NCI-H69 (cell line): ENCODE results near the gene PBX1.

Experiments
- DNase-seq: peaks from one replicate; lab custom pipeline; 2025; lab: John Stamatoyannopoulos, UW

The PBX1 gene

DNA sequence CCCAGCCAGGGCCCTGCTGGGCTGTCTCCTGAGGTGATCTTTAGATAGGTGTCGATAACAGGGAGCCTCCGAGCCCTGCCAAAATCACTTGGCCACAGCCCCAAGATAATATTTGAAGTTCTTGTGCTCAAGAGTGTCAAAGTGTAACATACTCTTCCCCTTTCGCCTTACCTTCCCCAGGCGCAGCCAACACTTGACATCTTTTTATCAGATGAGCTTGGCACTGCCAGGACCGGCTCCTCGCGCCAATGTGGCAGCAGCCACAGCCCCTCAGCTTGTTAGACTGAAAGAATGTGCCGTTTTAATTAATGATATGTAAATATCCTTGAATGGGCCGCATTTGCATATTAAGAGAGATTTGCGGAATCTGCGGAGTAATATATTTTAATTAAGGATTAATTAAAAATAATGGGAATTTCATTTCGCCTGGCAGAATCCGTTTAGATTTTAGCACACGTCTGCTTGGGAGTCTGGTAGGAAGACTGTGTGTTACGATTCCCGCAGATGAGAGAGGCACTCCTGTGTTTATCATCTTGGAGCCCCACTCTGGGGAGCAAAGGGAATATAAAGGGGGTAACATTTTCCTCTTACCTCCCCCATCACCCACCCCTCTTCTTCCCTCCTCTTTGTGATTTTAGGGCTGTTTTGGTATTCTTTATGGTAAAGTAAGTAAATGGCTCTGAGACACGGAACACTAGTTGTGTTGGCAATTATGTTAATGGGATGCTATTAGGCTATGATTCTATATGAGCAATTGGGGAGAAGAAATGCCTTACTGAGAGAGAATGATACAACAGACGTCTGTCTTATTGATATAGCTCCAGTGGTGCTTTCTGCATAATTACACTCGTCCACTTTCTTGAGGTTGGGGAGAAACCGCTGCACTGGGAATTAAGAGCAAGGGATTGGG lies 109.8 kb downstream of the PBX1 start:
- DNase-seq = no peak

DNA sequence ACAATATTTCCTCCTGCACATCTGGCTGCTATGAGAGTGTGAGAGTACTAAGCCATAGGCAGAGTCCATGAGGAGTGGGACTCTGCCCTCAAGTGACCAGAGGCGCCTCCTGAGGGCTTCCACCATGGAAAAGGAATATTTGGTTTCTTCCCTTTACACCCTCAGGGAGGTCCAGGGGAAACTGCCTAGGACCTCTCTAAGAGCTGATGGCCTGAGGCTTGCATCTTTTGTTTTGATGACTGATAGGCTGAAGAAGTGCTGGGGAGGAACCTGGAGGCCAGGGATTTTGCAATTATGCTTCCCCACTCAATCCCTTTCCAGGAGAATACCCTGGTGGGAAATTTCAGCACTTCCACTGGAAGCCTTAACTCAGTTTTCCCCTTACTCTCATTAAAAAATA lies 111.0 kb downstream of the PBX1 start:
- no peak for DNase-seq

DNA sequence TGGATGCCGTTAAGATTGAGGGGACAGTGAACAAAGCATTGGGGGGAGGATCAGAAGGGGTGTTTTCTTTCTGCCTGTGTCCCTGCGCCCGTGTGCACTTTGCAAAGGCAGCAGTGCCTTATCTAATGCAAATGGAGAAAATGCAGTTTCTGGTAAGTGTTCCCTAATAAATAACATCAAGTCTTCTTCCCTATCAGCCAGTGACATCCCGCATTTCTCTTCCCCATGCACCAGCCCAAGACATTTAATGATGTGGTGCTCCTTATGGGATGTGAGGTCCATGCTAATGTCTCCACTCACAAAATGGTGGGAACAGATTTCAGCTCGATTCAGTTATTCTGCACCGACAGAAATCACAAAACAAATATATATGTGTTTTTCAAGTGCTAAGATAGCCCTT lies 111.8 kb downstream of the PBX1 start:
- DNase-seq = no peak

- no peak for DNase-seq
Measured at GRCh38 chr1:164671323-164671965, 112.5 kb downstream of the PBX1 start.

GRCh38 chr1:164671966-164672571 lies 113.1 kb downstream of the PBX1 start:
- no peak for DNase-seq

- DNase-seq = no peak
Measured at GRCh38 chr1:164672588-164672987, 113.6 kb downstream of the PBX1 start.

- DNase-seq = peak; percentile 55
Measured at GRCh38 chr1:164673584-164674214, 114.7 kb downstream of the PBX1 start.

DNA sequence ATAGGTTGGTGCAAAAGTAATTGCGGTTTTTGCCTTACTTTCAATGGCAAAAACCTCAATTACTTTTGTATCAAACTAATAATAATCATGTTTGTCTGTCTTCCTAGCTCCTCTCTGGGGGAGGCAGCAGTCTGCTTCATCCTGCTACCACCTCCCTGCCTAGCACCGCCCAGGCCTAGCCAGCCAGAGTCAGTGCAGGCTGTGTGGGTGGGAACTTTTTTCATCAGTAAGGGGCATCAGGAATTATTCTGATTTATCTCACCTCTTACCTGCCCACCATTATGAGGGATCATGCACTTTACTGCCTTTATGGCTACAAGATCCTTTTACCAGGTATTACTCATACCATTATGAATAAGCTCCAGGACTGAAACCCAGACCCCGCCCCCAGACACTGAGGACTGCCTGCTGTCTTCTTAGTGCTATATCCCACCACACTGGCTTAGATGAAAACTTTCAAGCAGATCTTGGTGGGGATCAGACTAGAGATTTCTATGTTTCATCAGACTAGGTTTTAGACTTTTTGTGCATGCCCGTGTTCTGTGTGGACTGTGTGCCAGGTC lies 116.4 kb downstream of the PBX1 start:
- DNase-seq = peak; percentile 25

GRCh38 chr1:164678136-164678700 lies 119.2 kb downstream of the PBX1 start:
- DNase-seq = no peak

DNA sequence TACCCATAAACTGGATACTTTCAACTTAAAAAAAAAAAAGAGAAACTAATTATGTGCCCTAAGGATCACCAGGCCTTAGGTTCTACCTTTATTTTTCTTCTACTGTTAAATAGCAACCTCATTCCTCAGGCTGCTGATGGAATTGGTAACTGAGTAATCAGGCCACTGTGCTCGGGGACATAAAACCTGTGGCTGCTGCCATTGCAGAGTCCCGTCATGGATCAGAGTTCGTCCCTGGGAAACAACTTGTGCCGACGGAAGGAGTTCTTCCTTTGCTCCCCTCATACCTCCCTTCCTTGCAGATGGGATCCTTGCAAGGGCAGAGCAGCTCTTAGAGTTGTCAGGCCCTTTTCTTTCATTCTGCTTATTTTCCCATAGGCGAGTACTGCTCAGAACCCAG lies 123.6 kb downstream of the PBX1 start:
- no peak for DNase-seq

- no peak for DNase-seq
Measured at GRCh38 chr1:164683235-164683634, 124.3 kb downstream of the PBX1 start.

DNA sequence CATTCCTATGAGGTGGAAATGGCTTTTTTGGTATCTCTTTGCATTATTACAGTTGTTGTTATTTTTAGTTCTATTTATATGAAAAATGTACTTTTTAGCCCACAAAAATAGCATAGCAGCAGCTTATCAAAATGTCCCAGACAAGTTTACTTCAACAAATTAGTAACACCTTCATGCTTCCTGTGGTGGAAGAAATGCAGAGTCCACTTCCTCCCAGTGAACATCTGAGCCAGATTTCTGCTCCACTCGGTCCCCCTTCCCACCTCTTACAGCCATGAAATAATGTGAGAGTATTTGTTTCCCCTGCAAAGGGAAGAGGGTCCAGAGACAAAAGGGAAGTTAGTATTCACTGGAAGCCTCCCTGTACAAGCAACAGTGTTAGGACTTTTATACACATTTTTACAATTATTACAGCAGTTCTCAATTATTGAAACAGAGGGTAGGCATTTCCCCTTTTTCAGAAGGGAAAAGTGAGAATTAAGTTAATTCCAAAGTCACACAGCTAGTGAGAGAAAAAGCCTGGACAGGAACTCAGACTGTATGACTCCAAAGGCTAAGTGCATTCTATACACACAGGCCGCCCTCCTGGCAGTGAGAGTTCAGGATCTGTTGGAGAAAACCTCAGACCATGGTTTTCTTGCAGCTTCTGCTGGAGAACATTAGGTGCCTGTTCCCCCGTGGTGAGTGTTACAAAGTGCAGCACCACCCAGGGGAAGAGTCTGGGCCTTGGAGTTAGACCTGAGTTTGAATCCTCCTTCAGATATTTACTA lies 126.5 kb downstream of the PBX1 start:
- DNase-seq = no peak

- no peak for DNase-seq
Measured at GRCh38 chr1:164687777-164688176, 128.8 kb downstream of the PBX1 start.

DNA sequence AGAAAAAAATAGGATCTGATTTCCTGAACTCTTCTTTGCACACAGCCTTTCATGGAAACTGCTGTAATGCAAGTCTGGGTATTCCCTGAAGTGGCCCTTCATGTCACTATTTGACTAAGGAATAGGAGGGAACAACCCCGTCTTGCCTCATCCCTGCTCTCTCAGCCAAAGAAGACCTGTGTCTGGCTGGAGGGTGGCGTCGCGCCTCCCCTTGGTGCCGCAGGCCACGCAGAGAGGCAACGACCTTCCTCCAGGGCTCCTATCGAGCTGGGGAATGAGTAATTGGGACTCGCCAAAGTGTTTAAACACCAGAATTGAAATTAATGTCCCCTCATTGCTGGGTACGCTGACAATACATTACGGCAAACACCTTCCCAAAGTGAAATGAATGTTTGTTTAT lies 129.8 kb downstream of the PBX1 start:
- peak; percentile 79 for DNase-seq

GRCh38 chr1:164689672-164690511 lies 130.9 kb downstream of the PBX1 start:
- DNase-seq = peak; percentile 87

DNA sequence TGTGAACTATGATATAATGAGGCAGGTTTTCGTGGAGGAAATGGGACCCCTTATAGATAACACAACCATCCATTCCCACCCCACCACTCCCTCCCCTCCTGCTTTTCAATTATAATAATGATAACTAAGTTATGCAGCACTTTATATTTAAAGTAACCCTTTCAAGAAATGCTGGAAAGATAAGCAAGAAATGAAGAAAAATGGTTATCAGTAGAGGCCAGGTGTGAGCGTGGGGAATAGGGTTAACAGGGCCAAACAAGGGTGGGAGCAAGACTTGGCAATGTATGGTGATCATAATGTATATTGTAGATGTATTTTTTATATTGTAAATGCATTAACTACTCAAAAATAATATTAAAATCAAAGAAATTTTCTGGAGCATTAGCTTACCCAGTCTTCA lies 133.4 kb downstream of the PBX1 start:
- DNase-seq = no peak

DNA sequence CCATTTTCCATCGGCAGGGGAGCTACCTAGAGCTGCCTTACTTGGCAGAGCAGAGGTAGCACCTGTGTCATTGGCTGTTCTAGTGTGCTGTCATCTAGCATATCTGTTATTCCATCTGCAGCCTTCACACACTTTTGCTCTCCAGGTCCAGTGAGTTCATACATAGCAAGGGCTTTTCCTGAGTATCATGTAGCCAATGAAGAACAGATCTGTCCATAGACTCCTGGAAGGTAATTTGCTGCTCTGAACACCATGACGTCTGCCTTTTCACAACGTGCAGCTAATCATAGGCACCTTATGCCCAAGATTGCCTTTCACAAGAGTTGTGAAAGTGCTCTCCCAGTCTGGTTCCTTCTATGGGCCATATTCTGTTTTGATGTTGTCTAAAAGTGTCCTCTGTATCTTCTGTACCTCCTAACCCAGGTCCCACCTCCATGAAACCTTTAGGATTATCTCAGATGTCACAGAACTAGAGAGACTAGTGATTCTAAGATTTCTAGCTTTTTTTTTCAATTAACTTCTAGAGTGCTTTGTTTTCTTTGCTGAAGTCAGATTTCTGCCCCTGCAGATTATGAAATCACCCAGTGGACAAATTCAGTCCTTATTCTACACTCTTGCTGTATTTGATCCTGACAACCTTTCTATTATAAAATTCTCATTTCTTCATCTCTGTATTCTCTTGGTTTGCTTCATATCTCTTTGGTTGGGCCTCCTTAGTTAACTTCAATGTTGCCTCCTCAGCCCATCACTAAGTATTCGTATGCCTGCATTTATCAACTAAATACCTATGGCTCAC lies 134.8 kb downstream of the PBX1 start:
- no peak for DNase-seq

DNA sequence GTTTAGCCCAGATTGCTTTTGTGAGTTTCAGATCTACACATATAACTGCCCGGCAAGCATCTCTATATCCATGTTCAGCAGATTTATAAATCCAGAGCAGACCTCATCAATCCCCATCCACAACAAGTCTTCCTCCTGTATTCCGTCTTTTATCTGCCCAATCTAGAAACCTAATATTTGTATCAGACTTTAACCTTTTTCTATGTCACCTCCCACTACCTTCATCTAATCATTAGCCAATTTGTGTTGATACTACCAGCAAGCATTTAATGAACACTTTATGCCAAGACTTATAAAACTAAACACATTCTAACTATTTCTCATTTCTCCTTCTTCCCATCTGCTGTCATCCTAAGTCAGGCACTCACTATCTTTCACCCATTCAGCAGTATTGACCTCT lies 135.5 kb downstream of the PBX1 start:
- DNase-seq = no peak

DNA sequence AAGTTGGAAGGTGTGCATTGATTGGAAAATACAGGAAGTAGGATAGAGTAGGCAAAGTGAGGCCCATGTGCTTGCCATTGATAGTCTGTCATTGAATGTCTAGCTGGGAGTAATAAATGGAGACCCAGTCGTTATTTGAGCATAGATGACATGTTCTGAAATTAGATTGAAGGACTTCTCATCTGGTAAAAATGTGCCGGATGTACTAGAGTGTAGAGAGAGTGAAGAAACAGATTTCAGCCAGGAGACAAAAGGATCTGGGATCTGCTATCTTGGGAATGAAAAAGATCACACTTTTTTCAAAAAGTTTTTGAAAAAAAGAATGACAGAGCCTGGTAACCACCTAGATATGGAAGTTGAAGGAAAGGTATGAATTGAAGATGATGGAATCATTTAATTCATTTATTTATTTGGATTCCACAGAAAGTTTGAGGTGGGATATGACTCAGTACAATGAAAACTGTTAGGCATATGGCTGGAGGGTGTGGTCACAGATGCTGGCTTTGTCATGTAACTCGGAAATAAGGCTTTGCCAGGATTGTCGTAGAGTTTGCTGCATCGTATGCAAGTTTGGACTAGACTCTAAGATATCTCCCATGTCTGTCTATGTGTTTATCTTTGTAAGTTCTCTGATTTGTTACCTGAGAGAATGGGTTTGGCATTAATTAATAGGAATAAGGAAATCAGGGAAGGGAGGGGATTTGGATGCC lies 137.1 kb downstream of the PBX1 start:
- DNase-seq = no peak
